PC-9 (cell line): ENCODE measurements around the gene IQCM.

ENCODE experiments used
- EZH2 ChIP-seq: fragments of 200-600 bp; sonication (generic); IDR thresholded peaks from 2 replicates; pipeline ENCODE4 v1.8.0; 2017; ENCODE audit warnings: antibody characterized with exemption, low read depth
- TF ChIP-seq, protein P1 (sequence below): fragments of 200-600 bp; sonication (generic); conservative IDR thresholded peaks from 2 replicates; pipeline ENCODE4 v1.6.1; 2017; ENCODE audit warnings: mixed run types, antibody characterized with exemption, mild to moderate bottlenecking, moderate library complexity

- TF ChIP-seq, protein P1, sequence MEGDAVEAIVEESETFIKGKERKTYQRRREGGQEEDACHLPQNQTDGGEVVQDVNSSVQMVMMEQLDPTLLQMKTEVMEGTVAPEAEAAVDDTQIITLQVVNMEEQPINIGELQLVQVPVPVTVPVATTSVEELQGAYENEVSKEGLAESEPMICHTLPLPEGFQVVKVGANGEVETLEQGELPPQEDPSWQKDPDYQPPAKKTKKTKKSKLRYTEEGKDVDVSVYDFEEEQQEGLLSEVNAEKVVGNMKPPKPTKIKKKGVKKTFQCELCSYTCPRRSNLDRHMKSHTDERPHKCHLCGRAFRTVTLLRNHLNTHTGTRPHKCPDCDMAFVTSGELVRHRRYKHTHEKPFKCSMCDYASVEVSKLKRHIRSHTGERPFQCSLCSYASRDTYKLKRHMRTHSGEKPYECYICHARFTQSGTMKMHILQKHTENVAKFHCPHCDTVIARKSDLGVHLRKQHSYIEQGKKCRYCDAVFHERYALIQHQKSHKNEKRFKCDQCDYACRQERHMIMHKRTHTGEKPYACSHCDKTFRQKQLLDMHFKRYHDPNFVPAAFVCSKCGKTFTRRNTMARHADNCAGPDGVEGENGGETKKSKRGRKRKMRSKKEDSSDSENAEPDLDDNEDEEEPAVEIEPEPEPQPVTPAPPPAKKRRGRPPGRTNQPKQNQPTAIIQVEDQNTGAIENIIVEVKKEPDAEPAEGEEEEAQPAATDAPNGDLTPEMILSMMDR: no peak
- TF ChIP-seq EZH2: no peak
Measured at GRCh38 chr4:149781150-149781549, 34.5 kb downstream of the IQCM start.
